NCI-H146 treated with DMSO at 0.1 percent for 48 hours (cell line): ENCODE data around the gene ATP10B.

Experiments used
- DNase-seq: peaks from one replicate; lab custom pipeline; 2025; ENCODE audit not compliant: unreplicated experiment; lab: John Stamatoyannopoulos, UW

Gene ATP10B

GRCh38 chr5:160521392-160521663 is 330.7 kb downstream of the ATP10B start:
- no peak for DNase-seq

- DNase-seq = peak; percentile 12
Observed at GRCh38 chr5:160520609-160521391, 331.2 kb downstream of the ATP10B start.

- DNase-seq = no peak
Observed at GRCh38 chr5:160516696-160517530, 335.1 kb downstream of the ATP10B start.

- DNase-seq = no peak
Observed at GRCh38 chr5:160514866-160515265, 337.1 kb downstream of the ATP10B start.

GRCh38 chr5:160514191-160514590 is 337.8 kb downstream of the ATP10B start:
- no peak for DNase-seq

GRCh38 chr5:160513485-160513884 is 338.5 kb downstream of the ATP10B start:
- DNase-seq = no peak
